K562 (cell line): ENCODE results near the gene RPRM. TPM values are rescaled to one million over a fixed set of nuclear protein-coding genes. Genes with fewer than 3 reads are reported as not detected.

ENCODE experiments used
- ATAC-seq: fragments of 200-7000 bp; cut with Tn5 transposase; 3 replicates; pipeline ENCODE4 v1.9.1; 2020; ENCODE audit warnings: moderate library complexity
- BruUV-seq: library from RNA; stranded (reverse); fragments of 400-500 nt; replicated peaks from 2 replicates; lab custom pipeline; 2021; lab: Mats Ljungman, UMichigan
- CTCF ChIA-PET: fragments of 300-600 bp; formaldehyde crosslinking; extraction: SDS; loops from one replicate; lab custom pipeline; 2021; ENCODE audit warnings: low intra/inter-chr PET ratio; lab: Yijun Ruan, JAX
- POLR2A ChIA-PET: fragments of 300-600, 350-650 bp; sonication (Branson Sonifier 250); formaldehyde crosslinking; extraction: SDS; loops from one replicate; lab custom pipeline; 2021; ENCODE audit warnings: antibody characterized with exemption, inconsistent platforms; lab: Yijun Ruan, JAX
- DNase-seq, 4 experiments: peaks; one replicate each; pipeline versions ENCODE4 v3.0.0 to v3.0.0-alpha.2; 2011 to 2018; ENCODE audit warnings: low spot score in 3 of 4, mixed read lengths in 3 of 4; ENCODE audit errors: extremely low read depth in 1 of 4
- FAIRE-seq: peaks from 2 replicates; lab custom pipeline; 2011; peaks lifted over from hg19 to GRCh38; lab: Jason Lieb, UNC
- H2AFZ ChIP-seq: 2 replicates; pipeline ENCODE4 v1.6.0; 2011; ENCODE audit warnings: low read depth, low read length, control low read depth, inconsistent platforms
- H3K27ac ChIP-seq: fragments of 200-600 bp; 3 replicates; pipeline ENCODE4 v1.8.0; 2011; ENCODE audit warnings: low read depth, mild to moderate bottlenecking, control low read depth, inconsistent platforms, low read length, moderate library complexity, mixed read lengths; ENCODE audit errors: extremely low read depth
- H3K27me3 ChIP-seq, 2 experiments: fragments of 300-600 bp in 1 of 2; 2 replicates in 1 of 2; 3 replicates in 1 of 2; pipeline versions ENCODE4 v1.6.0 to v1.8.0; 2011; ENCODE audit warnings: inconsistent platforms in 2 of 2, low read length in 2 of 2, mild to moderate bottlenecking in 1 of 2, mixed read lengths in 1 of 2, moderate library complexity in 1 of 2; ENCODE audit not compliant: control insufficient read depth in 2 of 2, insufficient read depth in 2 of 2
- H3K36me3 ChIP-seq: fragments of 300-600 bp; 3 replicates; pipeline ENCODE4 v1.8.0; 2011; ENCODE audit warnings: mild to moderate bottlenecking, low read length, inconsistent platforms; ENCODE audit not compliant: control insufficient read depth, insufficient read depth
- H3K4me1 ChIP-seq, 2 experiments: fragments of 200-600 bp in 1 of 2; replicated peaks in 1 of 2; 2 replicates in 1 of 2; 3 replicates in 1 of 2; pipeline versions ENCODE4 v1.5.1 to v1.8.0; 2011; ENCODE audit warnings: inconsistent platforms in 2 of 2, low read length in 2 of 2, mild to moderate bottlenecking in 1 of 2, mixed read lengths in 1 of 2, moderate library complexity in 1 of 2; ENCODE audit not compliant: control insufficient read depth in 2 of 2, insufficient read depth in 2 of 2
- H3K4me2 ChIP-seq: 2 replicates; pipeline ENCODE4 v1.6.1; 2011; ENCODE audit warnings: low read length, control low read depth, inconsistent platforms, mixed read lengths; ENCODE audit not compliant: insufficient read depth
- H3K4me3 ChIP-seq: fragments of 200-600 bp; sonication (generic), shearing (Covaris generic); 2 replicates; pipeline ENCODE4 v1.5.1; 2016; ENCODE audit warnings: control low read depth, inconsistent platforms
- H3K79me2 ChIP-seq: fragments of 200-600 bp; 3 replicates; pipeline ENCODE4 v1.8.0; 2011; ENCODE audit warnings: low read length, inconsistent platforms; ENCODE audit not compliant: control insufficient read depth, insufficient read depth
- H3K9ac ChIP-seq, 2 experiments: 2 replicates each; pipeline versions ENCODE4 v1.6.0 to v1.6.1; 2011; ENCODE audit warnings: low read depth in 2 of 2, low read length in 2 of 2, control low read depth in 1 of 2, inconsistent platforms in 1 of 2, mild to moderate bottlenecking in 1 of 2, mixed read lengths in 1 of 2; ENCODE audit not compliant: insufficient read depth in 1 of 2
- H3K9me1 ChIP-seq: one replicate; pipeline ENCODE4 v1.6.0; 2011; ENCODE audit warnings: inconsistent platforms, mild to moderate bottlenecking, low read length, moderate library complexity; ENCODE audit not compliant: control insufficient read depth, insufficient read depth
- H3K9me3 ChIP-seq: replicated peaks from 2 replicates; pipeline ENCODE4 v1.5.1; 2011; ENCODE audit warnings: low read depth, low read length, inconsistent platforms; ENCODE audit not compliant: control insufficient read depth, insufficient read depth
- H4K20me1 ChIP-seq: replicated peaks from 2 replicates; pipeline ENCODE4 v1.6.1; 2011; ENCODE audit warnings: low read length, inconsistent platforms, mixed read lengths; ENCODE audit not compliant: control insufficient read depth, insufficient read depth
- FOSL1 ChIP-seq: fragments of 200-800 bp; sonication (Bioruptor generic); conservative IDR thresholded peaks from 2 replicates; pipeline ENCODE4 v1.6.1; 2016; ENCODE audit warnings: missing genetic modification characterization, missing compliant biosample characterization
- RCOR1 ChIP-seq, 2 experiments: IDR thresholded peaks; 2 replicates each; pipeline ENCODE4 v1.6.1; 2012; ENCODE audit warnings: low read depth in 2 of 2, low read length in 2 of 2, borderline replicate concordance in 1 of 2, improper control_type of control experiment in 1 of 2
- SMC3 ChIP-seq: conservative IDR thresholded peaks from 2 replicates; pipeline ENCODE4 v1.6.1; 2011; ENCODE audit warnings: low read depth, low read length, improper control_type of control experiment; ENCODE audit not compliant: insufficient read depth
- TAF1 ChIP-seq: IDR thresholded peaks from 2 replicates; pipeline ENCODE4 v1.6.1; 2011; ENCODE audit warnings: mild to moderate bottlenecking, low read length, moderate library complexity; ENCODE audit not compliant: insufficient read depth, control insufficient read depth, severe bottlenecking; ENCODE audit errors: extremely low read depth
- TCF3 ChIP-seq: sonication (generic); formaldehyde crosslinking; IDR thresholded peaks from 2 replicates; pipeline ENCODE4 v1.4.0; 2020; ENCODE audit warnings: mild to moderate bottlenecking, missing genetic modification reagents
- TOE1 ChIP-seq, 2 experiments: fragments of 450-650 bp in 1 of 2; sonication (generic) in 1 of 2; formaldehyde crosslinking in 1 of 2; IDR thresholded peaks; 2 replicates each; pipeline versions ENCODE4 v1.7.1 to v1.8.0; 2016 to 2022; ENCODE audit warnings: borderline replicate concordance in 2 of 2, mild to moderate bottlenecking in 2 of 2, antibody characterized with exemption in 1 of 2, inconsistent platforms in 1 of 2, low read depth in 1 of 2, missing genetic modification reagents in 1 of 2, moderate library complexity in 1 of 2
- WGBS: fragments of 100-300 bp; shearing (Covaris generic); methylation state at CpG from one replicate; pipeline ENCODE4 v1.1.6; 2016; ENCODE audit warnings: low coverage, mixed read lengths; ENCODE audit not compliant: insufficient coverage; ENCODE audit errors: missing lambda C conversion rate; 5-methylcytosine and 5-hydroxymethylcytosine counted together
- in situ Hi-C: fragments of 300-500 bp; cut with MboI; formaldehyde crosslinking; loops from 4 replicates; pipeline ENCODE4 v1.15.0; 2018; ENCODE audit warnings: inconsistent platforms, mixed read lengths
- intact Hi-C: fragments of 100-400 bp; cut with micrococcal nuclease; formaldehyde crosslinking; loops from 2 replicates; pipeline ENCODE4 v1.14.2; 2022
- polyA plus RNA-seq, 8 experiments: library from polyadenylated mRNA; depleted of rRNA in 4 of 8; stranded (reverse) in 5 of 8; unstranded in 3 of 8; fragments of >200 nt; fragmentation: Nextera tagmentation in 2 of 8; fragmentation: Illumina TruSeq in 1 of 8; extraction: Ambion mirVana in 2 of 8; extraction: Trizol in 1 of 8; gene quantifications; 2 replicates each; pipeline versions ENCODE4 v1.2.1 to v1.2.3, GENCODE V29; 2011 to 2014; ENCODE audit warnings: inconsistent platforms in 1 of 8, missing spikeins in 1 of 8
- total RNA-seq, 7 experiments: library from RNA; depleted of rRNA in 6 of 7; stranded (reverse); fragments of >200 nt in 6 of 7; fragmentation: Illumina TruSeq in 2 of 7; extraction: Trizol in 2 of 7; gene quantifications; 2 replicates each; pipeline versions ENCODE4 v1.2.1 to v1.2.3, GENCODE V29; 2011 to 2021; ENCODE audit warnings: low replicate concordance in 1 of 7

RPRM gene
- total and polyA plus RNA-seq, 9 of the 15 experiments (the other 6 are each of a cell fraction or from before 2014, with no cell fraction given) = not detected

DNA sequence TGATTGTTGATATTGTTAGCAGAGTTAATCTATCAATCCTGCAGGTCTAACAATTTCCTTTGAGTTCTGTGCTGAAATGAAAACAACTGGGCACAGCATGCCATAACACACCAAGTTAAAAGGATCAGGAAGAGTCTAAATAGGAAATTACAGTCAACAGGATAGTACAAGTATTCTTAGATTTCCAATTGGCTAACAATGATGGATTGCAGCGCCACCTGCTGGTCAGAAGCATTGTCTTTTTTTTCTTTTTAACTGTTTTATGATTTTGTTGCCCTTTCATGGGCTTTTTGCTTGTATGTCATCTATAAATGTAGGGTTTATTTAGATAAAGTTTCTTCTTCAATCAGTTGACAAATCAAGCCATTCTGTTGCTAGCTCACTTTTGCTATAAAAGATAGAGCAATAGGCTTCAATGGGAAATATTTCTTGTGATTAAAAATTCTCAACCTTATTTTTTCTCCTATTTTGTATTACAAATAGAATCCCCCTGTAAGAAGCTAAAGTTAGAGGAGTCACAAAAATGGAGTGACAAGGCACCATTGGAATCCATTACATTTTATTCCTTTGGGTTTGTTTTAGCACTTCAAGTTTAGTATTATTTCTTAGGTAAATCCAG lies 40.8 kb upstream of the RPRM start (continued):
- no peak for TF ChIP-seq TCF3 (CRISPR knock-in tag)
- TF ChIP-seq FOSL1 = no peak
- peak; percentile 52 for TF ChIP-seq SMC3

DNA sequence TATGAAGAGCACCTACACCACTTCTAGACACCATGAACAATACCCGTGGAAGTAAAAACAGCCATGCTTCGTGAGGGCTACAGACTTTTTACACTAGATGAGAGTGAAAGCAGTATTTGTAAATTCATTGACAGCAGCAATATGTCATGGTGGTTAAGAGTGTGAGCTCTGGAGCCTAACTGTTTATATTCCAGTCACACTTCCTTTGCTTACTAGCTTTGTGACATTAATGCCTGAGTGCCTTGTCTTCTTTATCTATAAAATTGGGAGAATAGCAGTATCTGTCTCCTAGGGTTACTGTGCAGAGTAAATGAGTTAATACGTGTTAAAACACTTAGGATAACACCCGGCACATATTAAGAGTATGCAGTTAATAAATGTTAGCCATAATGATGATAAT lies 33.8 kb upstream of the RPRM start:
- no peaks in the 10 kb centered on the region for H4K20me1 ChIP-seq
- no peak overlapping the region for H3K4me3 ChIP-seq
- H2AFZ ChIP-seq = no peak overlapping the region
- H3K4me1 ChIP-seq = no peaks in the 10 kb centered on the region
- no peak overlapping the region for H3K9ac ChIP-seq
- no peak overlapping the region for H3K4me2 ChIP-seq
- ChIA-PET CTCF (no interaction called here), POLR2A (no interaction called here)
- WGBS = 1% methylated on average over 4 of the region's 4 CpGs
- no peaks in the 10 kb centered on the region for H3K36me3 ChIP-seq
- BruUV-seq = no TSS peak
- in situ Hi-C loops (loop anchor here (25.0 kb wide), 1 partner anchor 1450 kb away; no protein-coding TSS in a partner anchor), intact Hi-C loops (loop anchor here (10.0 kb wide), 1 partner anchor 1318 kb away; no protein-coding TSS in a partner anchor)
- no peaks in the 10 kb centered on the region for H3K79me2 ChIP-seq
- no peaks in the 10 kb centered on the region for H3K9me3 ChIP-seq
- no peak for DNase-seq
- H3K27me3 ChIP-seq = no peaks in the 10 kb centered on the region
- FAIRE-seq = no peak
- no peak for ATAC-seq
- TF ChIP-seq TOE1 (IDR thresholded peaks at IDR 0.05; ENCODE audit: borderline replicate concordance) (no peak), TOE1 (CRISPR knock-in tag; IDR thresholded peaks at IDR 0.05; ENCODE audit: borderline replicate concordance, low read depth) (no peak), TAF1 (no peak), RCOR1 (IDR thresholded peaks at IDR 0.05; ENCODE audit: borderline replicate concordance in 1 of 2, low read depth in 2 of 2, low read length in 2 of 2) (no peak)
- H3K27ac ChIP-seq = no peak overlapping the region
- no peaks in the 10 kb centered on the region for H3K9me1 ChIP-seq
